GM18502 (cell line): ENCODE data around the gene TTLL1.
"Not testable (repeated sequence)": the region's sequence is repeated elsewhere in the genome, so short reads cannot be mapped to it uniquely, and the experiment has no call there.

Source experiments
- ATAC-seq: cut with Tn5 transposase; IDR thresholded peaks from one replicate; pipeline ENCODE4 v1.9.1; 2021; ENCODE audit warnings: mild to moderate bottlenecking; ENCODE audit not compliant: unreplicated experiment, poor library complexity

The TTLL1 gene

GRCh38 chr22:42996646-42997365 lies 92.4 kb downstream of the TTLL1 start:
- no peak for ATAC-seq

- ATAC-seq = not testable (repeated sequence)
Measured at GRCh38 chr22:42995654-42996053, 93.5 kb downstream of the TTLL1 start.

DNA sequence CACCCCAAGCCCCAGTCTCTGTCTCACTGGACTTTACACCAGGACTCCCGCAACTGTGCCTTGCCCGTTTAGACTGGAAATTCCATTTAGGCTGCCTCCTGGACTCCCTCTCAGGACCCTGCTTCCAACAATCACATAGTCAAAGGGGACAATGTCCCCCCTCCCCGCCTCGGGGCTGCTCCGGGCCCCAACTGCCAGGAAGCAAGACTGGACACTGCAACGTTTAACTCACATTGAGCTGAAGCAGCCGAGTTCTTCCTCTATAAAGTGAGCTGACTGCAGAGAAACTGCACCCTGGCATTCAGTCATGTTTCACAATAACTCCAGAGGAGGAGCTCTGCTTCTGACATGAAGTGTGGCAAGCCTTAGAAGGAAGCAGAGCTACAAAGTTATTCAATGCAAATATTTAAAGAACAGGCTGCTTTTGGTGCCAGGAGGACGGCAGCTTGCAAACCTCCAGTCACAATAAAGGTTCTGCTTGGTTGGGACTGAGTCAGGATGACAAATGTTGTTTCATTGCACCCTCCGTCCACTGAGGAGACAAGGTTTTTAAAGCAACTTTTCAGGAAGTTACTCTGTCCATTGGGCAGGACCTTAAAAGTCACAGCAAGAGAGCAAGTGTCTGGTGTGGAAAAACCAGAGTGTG lies 94.2 kb downstream of the TTLL1 start:
- ATAC-seq = no peak

GRCh38 chr22:42994276-42994916 lies 94.8 kb downstream of the TTLL1 start:
- no peak for ATAC-seq

- no peak for ATAC-seq
Measured at GRCh38 chr22:42993651-42994275, 95.4 kb downstream of the TTLL1 start.

DNA sequence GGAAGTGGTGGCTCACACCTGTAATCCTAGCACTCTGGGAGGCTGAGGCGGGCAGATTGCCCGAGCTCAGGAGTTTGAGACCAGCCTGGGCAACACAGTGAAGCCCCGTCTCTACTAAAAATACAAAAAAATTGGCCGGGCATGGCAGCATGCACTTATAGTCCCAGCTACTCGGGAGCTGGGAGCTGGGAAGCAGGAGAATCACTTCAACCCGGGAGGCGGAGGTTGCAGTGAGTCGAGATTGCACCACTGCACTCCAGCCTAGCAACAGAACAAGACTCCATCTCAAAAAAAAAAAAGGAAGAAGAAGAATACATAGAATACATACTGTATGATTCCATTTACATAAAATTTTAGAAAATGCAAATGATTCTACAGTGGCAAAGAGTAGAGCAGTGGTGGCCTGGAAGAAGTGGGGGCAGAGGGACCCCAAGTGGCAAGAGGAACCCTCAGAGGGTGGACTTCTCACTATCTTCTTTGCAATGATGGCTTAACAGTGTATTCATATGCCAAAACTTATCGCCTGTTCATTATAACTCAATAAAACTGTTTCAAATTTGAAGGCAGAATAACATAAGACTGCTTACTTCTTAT lies 96.2 kb downstream of the TTLL1 start:
- ATAC-seq = no peak

- ATAC-seq = no peak
Measured at GRCh38 chr22:42992092-42992491, 97.1 kb downstream of the TTLL1 start.

- no peak for ATAC-seq
Measured at GRCh38 chr22:42991010-42991651, 98.1 kb downstream of the TTLL1 start.

GRCh38 chr22:42990131-42990838 lies 98.9 kb downstream of the TTLL1 start:
- no peak for ATAC-seq
